Thyroid gland (tissue), 4 donors: Measurements from ENCODE around the gene LPIN3.

Experiments
- CTCF ChIP-seq, 6 experiments: fragments of 200-600 bp in 3 of 6; fragments of 450-650 bp in 3 of 6; sonication (generic) in 3 of 6; IDR thresholded peaks; one replicate each; pipeline ENCODE4 v1.5.1; 2016 to 2019; ENCODE audit warnings: antibody characterized with exemption in 6 of 6, mild to moderate bottlenecking in 2 of 6, inconsistent platforms in 1 of 6, moderate library complexity in 1 of 6
- POLR2A ChIP-seq, 2 donors: fragments of 450-650 bp; IDR thresholded peaks; one replicate each; pipeline ENCODE4 v1.6.1; 2017; ENCODE audit warnings: antibody characterized with exemption in 2 of 2, mild to moderate bottlenecking in 2 of 2, moderate library complexity in 1 of 2

GRCh38 chr20:41387444-41387851, 46.8 kb downstream of the LPIN3 start:
- TF ChIP-seq POLR2A (IDR thresholded peaks at IDR 0.05): no peak
- TF ChIP-seq CTCF (IDR thresholded peaks at IDR 0.05): no peak
